ENCODE results near the gene ADRA1B. TPM values are rescaled to one million over a fixed set of nuclear protein-coding genes. Genes with fewer than 3 reads are reported as not detected.
"Not testable (repeated sequence)": the region's sequence is repeated elsewhere in the genome, so short reads cannot be mapped to it uniquely, and the experiment has no call there.

ADRA1B gene
- polyA plus RNA-seq, 2 of the 4 experiments (the other 2 are of a cell fraction), result 4.4 to 8.5 TPM

GRCh38 chr5:160007514-160007913 lies 91.2 kb downstream of the ADRA1B start:
- ATAC-seq (no peak), FAIRE-seq (no peak), DNase-seq (ENCODE audit: low read depth in 1 of 2, low spot score in 1 of 2) (no peak)
- Histone ChIP-seq H3K4me3 (no peak overlapping the region), H3K4me2 (no peak overlapping the region), H3K27ac (no peak overlapping the region), H3K9me3 (no peaks in the 10 kb centered on the region), H3K4me1 (peaks cover 18% of the 10 kb centered on the region)
- no peak for TF ChIP-seq JUN (IDR thresholded peaks at IDR 0.05)
- TF ChIP-seq GATA3 (IDR thresholded peaks at IDR 0.05; ENCODE audit: borderline replicate concordance), result no peak
- TF ChIP-seq USF2 (IDR thresholded peaks at IDR 0.05), result no peak
- TF ChIP-seq RNF2 (IDR thresholded peaks at IDR 0.05; ENCODE audit: borderline replicate concordance, low read depth), result no peak
- TF ChIP-seq ESRRA (IDR thresholded peaks at IDR 0.05; ENCODE audit: borderline replicate concordance, low read length), result no peak
- TF ChIP-seq POLR2A (IDR thresholded peaks at IDR 0.05; ENCODE audit: low read length), result no peak
- no peak for TF ChIP-seq CBX2 (IDR thresholded peaks at IDR 0.05; ENCODE audit: borderline replicate concordance, low read depth)
- no peak for TF ChIP-seq CEBPB (IDR thresholded peaks at IDR 0.05)
- TF ChIP-seq MAX (IDR thresholded peaks at IDR 0.05), result no peak
- TF ChIP-seq BCL3 (IDR thresholded peaks at IDR 0.05), result no peak
- no peak for TF ChIP-seq HES2 (IDR thresholded peaks at IDR 0.05)
- no peak for TF ChIP-seq EHMT2 (IDR thresholded peaks at IDR 0.05; ENCODE audit: low read depth)
- no peak for TF ChIP-seq EP300 (IDR thresholded peaks at IDR 0.05)
- no peak for TF ChIP-seq ATOH8 (CRISPR knock-in tag; IDR thresholded peaks at IDR 0.05; ENCODE audit: low read depth)
- 87% methylated on average over 3 of the region's 3 CpGs for whole genome bisulfite sequencing (ENCODE audit: missing lambda C conversion rate)
- ChIA-PET CTCF (interaction anchor here (0.7 to 2.1 kb wide), 3 partner anchors 14 to 563 kb away, joined by 3 to 6 read pairs (median 5); no protein-coding TSS in a partner anchor), POLR2A (interaction anchor here (0.6 kb wide), 1 partner anchor 123 kb away, joined by 3 read pairs; no protein-coding TSS in a partner anchor)

GRCh38 chr5:160008529-160008876 lies 92.2 kb downstream of the ADRA1B start:
- ChIA-PET POLR2A (interaction anchor here (0.6 to 1.6 kb wide), 2 partner anchors 33 to 110 kb away, joined by 3 to 4 read pairs; partner anchors contain the start of gene PWWP2A), CTCF (interaction anchor here (0.6 to 3.9 kb wide), 4 partner anchors 8 to 492 kb away, joined by 3 to 33 read pairs (median 4); no protein-coding TSS in a partner anchor)
- peak; percentile 52 to 57; a peak in 3 of 4 replicates for TF ChIP-seq CEBPB (IDR thresholded peaks at IDR 0.05)
- not testable (repeated sequence) for H3K9me3 ChIP-seq; ATAC-seq; DNase-seq (ENCODE audit: low read depth in 1 of 2, low spot score in 1 of 2); FAIRE-seq
- Histone ChIP-seq H3K4me3 (peak overlapping the region; percentile 94), H3K27ac (peak overlapping the region; percentile 62 to 90), H3K4me2 (peak overlapping the region; percentile 94), H3K4me1 (peaks cover 18% of the 10 kb centered on the region)
- 68% methylated on average over 14 of the region's 14 CpGs for WGBS (ENCODE audit: missing lambda C conversion rate)

- H3K4me2 ChIP-seq, result peak within 1 kb of the TSS; percentile 94
- ATAC-seq (peak; percentile 99), DNase-seq (ENCODE audit: low read depth in 1 of 2, low spot score in 1 of 2) (peak; percentile 94 to 99), FAIRE-seq (peak; percentile 100)
- H3K27ac ChIP-seq, result peak within 1 kb of the TSS; percentile 85 to 90
- POLR2A ChIA-PET, result interaction anchor here (0.6 to 1.6 kb wide), 4 partner anchors 13 to 110 kb away, joined by 3 to 4 read pairs (median 4); partner anchors contain the start of gene PWWP2A
- no peaks in the 10 kb centered on the region for H3K9me3 ChIP-seq
- under 1% methylated on average over 31 of the region's 31 CpGs for WGBS (ENCODE audit: missing lambda C conversion rate)
- CTCF ChIA-PET, result interaction anchor here (0.6 to 3.9 kb wide), 4 partner anchors 8 to 191 kb away, joined by 3 to 33 read pairs (median 3); no protein-coding TSS in a partner anchor
- peaks cover 18% of the 10 kb centered on the region for H3K4me1 ChIP-seq
- H3K4me3 ChIP-seq, result peak within 1 kb of the TSS; percentile 94
- TF ChIP-seq BCL3 (IDR thresholded peaks at IDR 0.05) (peak; percentile 71; the same call in 2 of the 3 replicates), USF2 (IDR thresholded peaks at IDR 0.05) (peak; percentile 15; the same call in 1 of the 2 replicates), NFE2L2 (conservative IDR thresholded peaks at IDR 0.05; ENCODE audit: low read length) (no peak), ZC3H11A (IDR thresholded peaks at IDR 0.05) (peak; percentile 100), POLR2A (IDR thresholded peaks at IDR 0.05; ENCODE audit: low read length) (peak; percentile 83), RFX5 (IDR thresholded peaks at IDR 0.05) (peak; percentile 46; the same call in 1 of the 2 replicates), JUN (IDR thresholded peaks at IDR 0.05) (peak; percentile 41 to 78; a peak in 4 of 5 replicates), MAX (IDR thresholded peaks at IDR 0.05) (0 out of 2 replicates have a peak, but pooled peaks have one; percentile 19), PHF8 (IDR thresholded peaks at IDR 0.05; ENCODE audit: borderline replicate concordance, low read depth) (peak; percentile 89; the same call in 1 of the 2 replicates), HES2 (IDR thresholded peaks at IDR 0.05) (no peak), FOSL2 (IDR thresholded peaks at IDR 0.05) (no peak), FOSL2 (CRISPR knock-in tag; IDR thresholded peaks at IDR 0.05) (peak; percentile 81), KDM5A (IDR thresholded peaks at IDR 0.05) (peak; percentile 48; the same call in 1 of the 2 replicates), KDM1A (IDR thresholded peaks at IDR 0.05; ENCODE audit: low read depth) (no peak)
Measured at GRCh38 chr5:160008877-160009590, 92.8 kb downstream of the ADRA1B start, which contains the start of gene TTC1. Gene TTC1 (plus strand): TSS chr5:160009139. CDS start chr5:160010529, 1,390 bp downstream.

Measured in A549 (cell line).